ENCODE measurements around the gene GJD2. TPM values are rescaled to one million over a fixed set of nuclear protein-coding genes. Genes with fewer than 3 reads are reported as not detected.

GJD2 gene
- total RNA-seq, result not detected

GRCh38 chr15:34754674-34755418, at the start of gene GJD2:
TSS of gene GJD2 (minus strand) at chr15:34754998. CDS start at chr15:34754488, 510 bp downstream.
- ATAC-seq (replicated peaks in 1 of 2) (peak in 1 of 2 donors; percentile 15), DNase-seq (peak in 1 of 2 donors; percentile 2)
- peak within 1 kb of the TSS; percentile 41 to 63 for H3K4me3 Mint-ChIP-seq
- no peaks in the 10 kb centered on the region for H3K9me3 Mint-ChIP-seq
- H3K27ac Mint-ChIP-seq, result no peak within 1 kb of the TSS
- no peaks in the 10 kb centered on the region for H3K36me3 Mint-ChIP-seq (ENCODE audit: insufficient read depth in 2 of 2)
- H3K4me1 Mint-ChIP-seq (ENCODE audit: low read depth), result no peaks in the 10 kb centered on the region
- H3K27me3 Mint-ChIP-seq (ENCODE audit: low read depth), result peaks cover 61% of the 10 kb centered on the region

DNA sequence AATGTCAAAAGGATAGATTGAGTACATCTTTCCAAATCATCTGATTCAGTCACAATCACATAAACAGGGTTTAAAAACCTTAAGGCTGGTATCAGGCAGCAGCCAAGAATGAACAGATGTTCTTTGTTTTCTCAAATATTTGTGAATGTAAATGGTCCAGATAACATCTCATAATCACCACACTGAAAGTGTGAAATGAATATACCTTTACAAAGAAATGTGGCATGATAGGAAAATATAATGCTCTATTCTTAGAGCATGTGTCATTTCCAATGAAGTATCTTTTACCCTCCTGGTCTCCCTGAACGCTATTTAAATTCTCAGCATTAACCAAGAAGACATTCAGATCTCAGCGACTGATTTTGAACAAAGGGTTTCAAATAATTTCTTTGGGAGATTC, 49.3 kb upstream of the GJD2 start:
- ATAC-seq (replicated peaks in 1 of 2), result peak; percentile 42 to 51
- peaks cover 16% of the 10 kb centered on the region for H3K4me1 Mint-ChIP-seq (ENCODE audit: low read depth)
- H3K4me3 Mint-ChIP-seq, result no peak overlapping the region
- DNase-seq, result no peak
- H3K27ac Mint-ChIP-seq, result no peak overlapping the region
- H3K27me3 Mint-ChIP-seq (ENCODE audit: low read depth), result peaks cover 31% of the 10 kb centered on the region
- H3K9me3 Mint-ChIP-seq, result no peaks in the 10 kb centered on the region
- peaks cover 0 to 3% of the 10 kb centered on the region in 2 donors for H3K36me3 Mint-ChIP-seq (ENCODE audit: insufficient read depth in 2 of 2)

- DNase-seq (no peak), ATAC-seq (replicated peaks in 1 of 2) (no peak)
- Mint-ChIP-seq H3K4me3 (no peak overlapping the region), H3K4me1 (ENCODE audit: low read depth) (peaks cover 16% of the 10 kb centered on the region), H3K27me3 (ENCODE audit: low read depth) (peaks cover 35% of the 10 kb centered on the region), H3K36me3 (ENCODE audit: insufficient read depth in 2 of 2) (peaks cover 0 to 3% of the 10 kb centered on the region in 2 donors), H3K9me3 (no peaks in the 10 kb centered on the region), H3K27ac (no peak overlapping the region)
These were observed 48.3 kb upstream of the GJD2 start for GRCh38 chr15:34802803-34803750.

GRCh38 chr15:34802371-34802770, 47.6 kb upstream of the GJD2 start:
- Mint-ChIP-seq H3K4me3 (no peak overlapping the region), H3K27me3 (ENCODE audit: low read depth) (peaks cover 39% of the 10 kb centered on the region), H3K4me1 (ENCODE audit: low read depth) (peaks cover 16% of the 10 kb centered on the region), H3K9me3 (no peaks in the 10 kb centered on the region), H3K27ac (no peak overlapping the region), H3K36me3 (ENCODE audit: insufficient read depth in 2 of 2) (peaks cover 0 to 3% of the 10 kb centered on the region in 2 donors)
- ATAC-seq (replicated peaks in 1 of 2), result no peak
- DNase-seq, result no peak

GRCh38 chr15:34799149-34800101, 44.6 kb upstream of the GJD2 start:
- Mint-ChIP-seq H3K36me3 (ENCODE audit: insufficient read depth in 2 of 2) (no peaks in the 10 kb centered on the region), H3K9me3 (no peaks in the 10 kb centered on the region), H3K4me3 (no peak overlapping the region), H3K4me1 (ENCODE audit: low read depth) (peaks cover 13% of the 10 kb centered on the region), H3K27ac (no peak overlapping the region), H3K27me3 (ENCODE audit: low read depth) (peaks cover 42% of the 10 kb centered on the region)
- DNase-seq (no peak), ATAC-seq (replicated peaks in 1 of 2) (no peak)

DNA sequence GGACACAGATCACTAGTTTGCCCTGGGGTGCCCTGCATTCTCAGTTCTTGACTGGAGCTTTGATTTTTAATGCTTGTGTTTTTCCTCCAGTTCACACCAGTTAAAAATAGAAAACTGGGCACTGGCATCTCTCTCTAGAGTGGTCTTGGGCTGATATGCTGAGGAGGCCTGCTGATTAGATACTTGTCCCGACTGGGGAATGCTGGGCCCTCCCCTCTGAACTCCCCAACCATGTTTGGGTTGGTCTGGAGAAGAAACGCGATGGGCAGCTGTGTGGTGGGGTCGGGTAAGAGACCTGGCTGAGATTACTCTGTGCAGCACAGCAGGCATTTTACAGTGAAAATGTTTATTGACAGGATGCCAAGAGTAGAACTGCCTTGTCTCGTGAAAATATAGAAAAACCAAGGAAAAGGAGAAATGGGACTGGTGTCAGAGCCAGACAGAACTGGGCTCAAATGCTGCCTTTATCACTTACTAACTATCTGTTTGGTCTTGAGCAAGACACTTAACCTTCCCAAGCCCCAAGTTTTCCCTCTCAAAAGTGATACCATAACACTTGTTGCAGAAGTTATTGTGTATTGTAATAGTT, 42.1 kb upstream of the GJD2 start:
- H3K27me3 Mint-ChIP-seq (ENCODE audit: low read depth), result peaks cover 67% of the 10 kb centered on the region
- DNase-seq (no peak), ATAC-seq (replicated peaks in 1 of 2) (no peak)
- H3K27ac Mint-ChIP-seq, result no peak overlapping the region
- no peaks in the 10 kb centered on the region for H3K4me1 Mint-ChIP-seq (ENCODE audit: low read depth)
- H3K36me3 Mint-ChIP-seq (ENCODE audit: insufficient read depth in 2 of 2), result peaks cover 0 to 1% of the 10 kb centered on the region in 2 donors
- H3K4me3 Mint-ChIP-seq, result no peak overlapping the region
- no peaks in the 10 kb centered on the region for H3K9me3 Mint-ChIP-seq

DNA sequence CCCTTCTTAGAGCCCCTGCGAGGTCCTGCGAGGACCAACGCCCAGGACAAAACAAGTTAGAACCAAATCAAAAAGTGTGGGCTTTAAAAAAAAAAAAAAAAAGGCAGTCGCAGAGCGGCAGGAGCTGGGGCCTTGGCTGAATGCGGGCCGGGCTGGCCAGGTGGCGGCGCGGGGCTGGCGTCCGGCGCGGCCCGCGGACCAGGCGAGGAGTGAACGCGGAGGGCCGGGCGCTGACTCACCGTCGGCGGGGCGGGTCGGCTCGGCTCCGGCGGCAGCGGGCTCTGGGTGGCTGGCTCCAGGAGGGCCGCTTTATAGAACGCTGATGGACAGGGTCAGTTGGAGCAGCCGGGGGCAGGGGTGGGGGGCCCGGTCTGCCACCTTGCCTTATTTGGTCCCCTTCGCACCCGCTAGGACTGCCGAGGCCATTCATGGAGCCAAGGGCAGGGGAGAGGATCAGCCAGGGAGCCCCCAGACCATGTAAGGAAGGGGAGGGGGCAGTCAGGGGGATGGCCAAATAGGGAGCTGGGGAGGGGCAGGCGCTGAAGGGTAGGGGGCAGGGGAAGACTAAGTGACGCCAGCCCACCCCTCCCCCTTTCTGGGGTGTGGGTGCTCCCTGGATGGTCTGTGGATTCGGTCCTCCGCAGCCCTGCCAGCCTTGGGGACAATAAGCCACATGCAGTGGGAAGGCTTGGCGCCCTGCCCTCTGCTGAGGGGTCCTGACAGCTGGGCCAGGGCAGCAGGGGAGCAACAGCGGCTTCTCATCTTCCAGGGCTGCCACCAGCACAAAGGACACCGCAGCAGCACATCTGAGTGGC, 40.7 kb upstream of the GJD2 start, which contains the start of gene ACTC1:
ACTC1 (minus strand) TSS at position 283 of the 815 bp plus-strand sequence. CDS start 741 bp downstream, outside the sequence.
- ATAC-seq (replicated peaks in 1 of 2) (peak; percentile 50 to 51), DNase-seq (peak; percentile 5 to 15)
- Mint-ChIP-seq H3K27me3 (ENCODE audit: low read depth) (peaks cover 69% of the 10 kb centered on the region), H3K9me3 (no peaks in the 10 kb centered on the region), H3K4me3 (peak within 1 kb of the TSS; percentile 40 to 42), H3K4me1 (ENCODE audit: low read depth) (no peaks in the 10 kb centered on the region), H3K27ac (no peak within 1 kb of the TSS), H3K36me3 (ENCODE audit: insufficient read depth in 2 of 2) (peaks cover 0 to 1% of the 10 kb centered on the region in 2 donors)

DNA sequence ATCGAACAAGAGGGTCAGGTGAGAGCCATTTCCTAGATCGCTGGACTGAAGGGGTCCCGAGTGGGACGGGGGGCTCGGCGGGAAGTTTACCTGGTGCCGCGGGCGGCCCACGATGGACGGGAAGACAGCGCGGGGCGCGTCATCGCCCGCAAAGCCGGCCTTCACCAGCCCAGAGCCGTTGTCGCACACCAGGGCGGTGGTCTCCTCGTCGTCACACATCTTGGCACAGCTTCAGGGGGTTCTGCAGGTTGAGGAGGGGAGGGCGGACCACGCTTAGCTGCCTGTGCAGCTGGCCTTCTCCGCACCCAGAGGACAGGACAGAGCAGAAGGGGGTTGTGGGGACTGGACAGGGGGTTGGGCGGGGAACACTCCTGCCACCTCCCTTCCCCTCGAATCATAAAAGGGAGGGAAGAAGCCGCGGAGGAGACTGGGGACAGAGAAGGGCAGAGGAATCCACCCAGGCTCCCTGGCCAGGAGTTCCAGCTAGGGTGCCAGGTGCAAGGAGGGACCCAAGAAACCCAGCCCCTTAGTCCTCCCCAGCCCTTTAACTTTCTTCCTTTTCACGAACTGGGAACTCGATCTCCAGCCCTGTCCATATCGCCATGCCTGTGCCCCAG, 39.9 kb upstream of the GJD2 start:
- H3K9me3 Mint-ChIP-seq, result no peaks in the 10 kb centered on the region
- peaks cover 72% of the 10 kb centered on the region for H3K27me3 Mint-ChIP-seq (ENCODE audit: low read depth)
- ATAC-seq (replicated peaks in 1 of 2) (no peak), DNase-seq (no peak)
- peak overlapping the region; percentile 40 to 42 for H3K4me3 Mint-ChIP-seq
- H3K4me1 Mint-ChIP-seq (ENCODE audit: low read depth), result no peaks in the 10 kb centered on the region
- peaks cover 0 to 1% of the 10 kb centered on the region in 2 donors for H3K36me3 Mint-ChIP-seq (ENCODE audit: insufficient read depth in 2 of 2)
- no peak overlapping the region for H3K27ac Mint-ChIP-seq

- H3K36me3 Mint-ChIP-seq (ENCODE audit: insufficient read depth in 2 of 2), result peaks cover 0 to 1% of the 10 kb centered on the region in 2 donors
- ATAC-seq (replicated peaks in 1 of 2) (no peak), DNase-seq (no peak)
- H3K27me3 Mint-ChIP-seq (ENCODE audit: low read depth), result peaks cover 72% of the 10 kb centered on the region
- no peaks in the 10 kb centered on the region for H3K9me3 Mint-ChIP-seq
- no peak overlapping the region for H3K27ac Mint-ChIP-seq
- H3K4me1 Mint-ChIP-seq (ENCODE audit: low read depth), result no peaks in the 10 kb centered on the region
- H3K4me3 Mint-ChIP-seq, result no peak overlapping the region
These were observed 39.1 kb upstream of the GJD2 start for GRCh38 chr15:34793901-34794300.

DNA sequence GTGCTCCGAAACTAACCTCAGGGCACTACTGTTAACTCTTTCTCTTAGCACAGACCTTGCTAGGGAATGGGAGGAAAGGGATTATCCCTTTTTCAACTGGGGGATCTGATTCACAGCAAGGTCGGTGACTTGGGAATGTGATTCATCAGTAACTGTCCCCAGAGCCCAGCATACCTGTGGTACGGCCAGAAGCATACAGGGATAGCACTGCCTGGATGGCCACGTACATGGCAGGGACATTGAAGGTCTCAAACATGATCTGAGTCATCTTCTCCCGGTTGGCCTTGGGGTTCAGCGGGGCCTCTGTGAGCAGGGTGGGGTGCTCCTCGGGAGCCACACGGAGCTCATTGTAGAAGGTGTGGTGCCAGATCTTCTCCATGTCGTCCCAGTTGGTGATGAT, 38.3 kb upstream of the GJD2 start:
- H3K4me1 Mint-ChIP-seq (ENCODE audit: low read depth), result no peaks in the 10 kb centered on the region
- ATAC-seq (replicated peaks in 1 of 2) (no peak), DNase-seq (no peak)
- no peak overlapping the region for H3K4me3 Mint-ChIP-seq
- peaks cover 70% of the 10 kb centered on the region for H3K27me3 Mint-ChIP-seq (ENCODE audit: low read depth)
- peaks cover 0 to 1% of the 10 kb centered on the region in 2 donors for H3K36me3 Mint-ChIP-seq (ENCODE audit: insufficient read depth in 2 of 2)
- no peak overlapping the region for H3K27ac Mint-ChIP-seq
- no peaks in the 10 kb centered on the region for H3K9me3 Mint-ChIP-seq

DNA sequence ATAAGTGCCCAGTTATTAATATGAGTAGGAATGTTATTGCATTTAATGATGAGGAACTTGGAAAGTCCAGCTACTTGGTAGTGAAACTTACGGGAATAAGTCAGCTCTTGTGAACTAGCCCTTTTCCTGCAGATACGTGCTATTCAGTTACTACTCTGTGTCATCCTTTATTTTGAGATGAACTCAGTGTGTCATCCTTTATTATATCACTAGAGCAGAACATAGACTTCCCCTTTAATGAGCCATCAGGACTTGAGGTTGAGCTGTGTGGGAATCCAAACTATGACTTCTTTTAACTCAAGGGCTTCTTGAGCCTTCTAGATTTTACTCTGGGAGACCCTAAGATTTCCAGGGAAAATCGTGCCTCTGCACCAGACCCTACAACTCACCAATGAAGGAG, 36.9 kb upstream of the GJD2 start:
- peaks cover 65% of the 10 kb centered on the region for H3K27me3 Mint-ChIP-seq (ENCODE audit: low read depth)
- H3K9me3 Mint-ChIP-seq, result no peaks in the 10 kb centered on the region
- H3K4me3 Mint-ChIP-seq, result no peak overlapping the region
- no peak overlapping the region for H3K27ac Mint-ChIP-seq
- ATAC-seq (replicated peaks in 1 of 2) (no peak), DNase-seq (no peak)
- peaks cover 0 to 1% of the 10 kb centered on the region in 2 donors for H3K36me3 Mint-ChIP-seq (ENCODE audit: insufficient read depth in 2 of 2)
- H3K4me1 Mint-ChIP-seq (ENCODE audit: low read depth), result no peaks in the 10 kb centered on the region

All from activated T-cell treated with anti-CD3 and anti-CD28 coated beads, Interleukin-2, amount 50 U/mL, for 72 hours (primary cell).